Epithelial cell of proximal tubule (primary cell): ENCODE measurements around the gene CYP2D6. TPM values are rescaled to one million over a fixed set of nuclear protein-coding genes. Genes with fewer than 3 reads are reported as not detected.
"Not testable (repeated sequence)": the region's sequence is repeated elsewhere in the genome, so short reads cannot be mapped to it uniquely, and the experiment has no call there.

Experiments used
- DNase-seq: peaks from one replicate; pipeline ENCODE4 v3.0.0-alpha.2; 2011; ENCODE audit warnings: low read depth
- H3K4me3 ChIP-seq: 2 replicates; pipeline ENCODE4 v1.5.1; 2011; ENCODE audit warnings: low read depth, mild to moderate bottlenecking, low read length
- CTCF ChIP-seq: conservative IDR thresholded peaks from 2 replicates; pipeline ENCODE4 v1.5.1; 2012; ENCODE audit warnings: low read depth, mild to moderate bottlenecking, low read length
- total RNA-seq: library from RNA; depleted of rRNA; stranded (reverse); fragments of >200 nt; gene quantifications from 2 replicates; pipeline ENCODE4 v1.2.3, GENCODE V29; 2015

CYP2D6 gene
- total RNA-seq, 1 donor from 2014 or later: 0.29 TPM

GRCh38 chr22:42150727-42151590 is 20.3 kb upstream of the CYP2D6 start:
- TF ChIP-seq CTCF: no peak
- no peak for DNase-seq
- no peak overlapping the region for H3K4me3 ChIP-seq

GRCh38 chr22:42149798-42150197 is 19.2 kb upstream of the CYP2D6 start:
- not testable (repeated sequence) for H3K4me3 ChIP-seq, DNase-seq

GRCh38 chr22:42145175-42145574 is 14.6 kb upstream of the CYP2D6 start:
- DNase-seq: no peak
- TF ChIP-seq CTCF: no peak
- no peak overlapping the region for H3K4me3 ChIP-seq

GRCh38 chr22:42143859-42144822 is 13.5 kb upstream of the CYP2D6 start:
- not testable (repeated sequence) for DNase-seq, H3K4me3 ChIP-seq

- no peak for DNase-seq
- no peak overlapping the region for H3K4me3 ChIP-seq
- TF ChIP-seq CTCF: no peak
These were observed 12.3 kb upstream of the CYP2D6 start for GRCh38 chr22:42142771-42143461.

- DNase-seq, H3K4me3 ChIP-seq: not testable (repeated sequence)
These were observed 10.9 kb upstream of the CYP2D6 start for GRCh38 chr22:42141307-42142057.

- H3K4me3 ChIP-seq, DNase-seq: not testable (repeated sequence)
These were observed 9.5 kb upstream of the CYP2D6 start for GRCh38 chr22:42140153-42140552.

- not testable (repeated sequence) for DNase-seq, H3K4me3 ChIP-seq
These were observed 8.9 kb upstream of the CYP2D6 start for GRCh38 chr22:42139508-42139907.

GRCh38 chr22:42138972-42139371 is 8.4 kb upstream of the CYP2D6 start:
- no peak for TF ChIP-seq CTCF
- DNase-seq: no peak
- H3K4me3 ChIP-seq: no peak overlapping the region
